HepG2 (cell line): ENCODE results near the gene FCRL5. TPM values are rescaled to one million over a fixed set of nuclear protein-coding genes. Genes with fewer than 3 reads are reported as not detected.

ENCODE experiments used
- ATAC-seq: fragments of 200-7000 bp; cut with Tn5 transposase; 3 replicates; pipeline ENCODE4 v1.9.1; 2020; ENCODE audit warnings: mild to moderate bottlenecking, moderate library complexity
- Bru-seq: library from RNA; stranded (reverse); fragments of 400-500 nt; gene quantifications from one replicate; lab custom pipeline; 2021; lab: Mats Ljungman, UMichigan
- BruChase-seq, 2 experiments: library from RNA; stranded (reverse); fragments of 400-500 nt; gene quantifications; one replicate each; lab custom pipeline; 2021; lab: Mats Ljungman, UMichigan
- BruUV-seq: library from RNA; stranded (reverse); fragments of 400-500 nt; replicated peaks from 2 replicates; lab custom pipeline; 2021; lab: Mats Ljungman, UMichigan
- CTCF ChIA-PET: fragments of 300-600 bp; formaldehyde crosslinking; extraction: SDS; loops from one replicate; lab custom pipeline; 2021; ENCODE audit warnings: low total read pairs, inconsistent platforms, low intra/inter-chr PET ratio; lab: Yijun Ruan, JAX
- POLR2A ChIA-PET: fragments of 350-600 bp; sonication (Branson Sonifier 250); formaldehyde crosslinking; loops from one replicate; lab custom pipeline; 2020; ENCODE audit warnings: antibody characterized with exemption, inconsistent platforms; lab: Yijun Ruan, JAX
- DNase-seq: peaks from one replicate; pipeline ENCODE4 v3.0.0-alpha.2; 2015; ENCODE audit warnings: low spot score
- FAIRE-seq: peaks from 3 replicates; lab custom pipeline; 2011; peaks lifted over from hg19 to GRCh38; lab: Jason Lieb, UNC
- H2AFZ ChIP-seq: one replicate; pipeline ENCODE4 v1.6.1; 2011; ENCODE audit warnings: low read length, inconsistent platforms
- H3K27ac ChIP-seq: fragments of 300-600 bp; 3 replicates; pipeline ENCODE4 v1.8.0; 2011; ENCODE audit warnings: mixed run types, mild to moderate bottlenecking, mixed read lengths, low read length, inconsistent platforms; ENCODE audit not compliant: insufficient read depth; ENCODE audit errors: extremely low read length
- H3K27me3 ChIP-seq, 2 experiments: fragments of 200-600 bp in 1 of 2; 2 replicates in 1 of 2; 3 replicates in 1 of 2; pipeline versions ENCODE4 v1.6.0 to v1.8.0; 2011; ENCODE audit warnings: low read length in 2 of 2, mild to moderate bottlenecking in 2 of 2, moderate library complexity in 2 of 2, inconsistent platforms in 1 of 2; ENCODE audit not compliant: insufficient read depth in 2 of 2, control insufficient read depth in 1 of 2
- H3K36me3 ChIP-seq, 2 experiments: fragments of 200-600 bp in 1 of 2; replicated peaks in 1 of 2; 2 replicates in 1 of 2; 3 replicates in 1 of 2; pipeline versions ENCODE4 v1.5.1 to v1.8.0; 2011; ENCODE audit warnings: low read length in 2 of 2, inconsistent platforms in 1 of 2; ENCODE audit not compliant: insufficient read depth in 2 of 2, control insufficient read depth in 1 of 2
- H3K4me1 ChIP-seq: 2 replicates; pipeline ENCODE4 v1.5.1; 2012; ENCODE audit warnings: low read length, inconsistent platforms; ENCODE audit not compliant: insufficient read depth
- H3K4me2 ChIP-seq: 2 replicates; pipeline ENCODE4 v1.6.0; 2011; ENCODE audit warnings: low read depth, low read length, inconsistent platforms
- H3K4me3 ChIP-seq, 3 experiments: fragments of 200-600 bp in 1 of 3; sonication (generic), shearing (Covaris generic) in 1 of 3; replicated peaks in 1 of 3; 2 replicates each; pipeline ENCODE4 v1.5.1; 2011 to 2016; ENCODE audit warnings: low read length in 3 of 3, inconsistent platforms in 2 of 3, low read depth in 2 of 3, mild to moderate bottlenecking in 2 of 3, control low read depth in 1 of 3, mixed read lengths in 1 of 3; ENCODE audit not compliant: insufficient read depth in 1 of 3
- H3K79me2 ChIP-seq: one replicate; pipeline ENCODE4 v1.6.1; 2011; ENCODE audit warnings: low read length, inconsistent platforms; ENCODE audit not compliant: insufficient read depth
- H3K9ac ChIP-seq: 2 replicates; pipeline ENCODE4 v1.6.0; 2011; ENCODE audit warnings: mild to moderate bottlenecking, low read depth, low read length, inconsistent platforms; ENCODE audit not compliant: insufficient read depth
- H3K9me3 ChIP-seq: 2 replicates; pipeline ENCODE4 v1.5.1; 2012; ENCODE audit warnings: mild to moderate bottlenecking, low read length
- H4K20me1 ChIP-seq: 2 replicates; pipeline ENCODE4 v1.6.0; 2011; ENCODE audit warnings: inconsistent platforms, mild to moderate bottlenecking, low read length, moderate library complexity; ENCODE audit not compliant: insufficient read depth
- NFYC ChIP-seq: IDR thresholded peaks from 2 replicates; pipeline ENCODE4 v1.6.1; 2016; ENCODE audit warnings: missing genetic modification reagents, missing compliant biosample characterization
- ZNF331 ChIP-seq: sonication (generic); formaldehyde crosslinking; IDR thresholded peaks from 2 replicates; pipeline ENCODE4 v1.4.0; 2020; ENCODE audit warnings: missing genetic modification reagents
- WGBS: methylation state at CpG from one replicate; pipeline ENCODE4 v1.1.6; 2017; ENCODE audit warnings: low lambda C conversion rate; 5-methylcytosine and 5-hydroxymethylcytosine counted together
- in situ Hi-C: cut with HindIII; loops from 2 replicates; pipeline ENCODE4 v1.10.0; 2017; ENCODE audit warnings: low pct_unique_long_range_greater_than_20kb; ENCODE audit not compliant: extremely low pct_ligation_motif_present
- intact Hi-C: fragments of 100-400 bp; cut with micrococcal nuclease; formaldehyde crosslinking; loops from one replicate; pipeline ENCODE4 v1.10.0; 2022; ENCODE audit not compliant: unreplicated experiment
- long read RNA-seq, 2 experiments: library from RNA in 1 of 2; library from polyadenylated mRNA in 1 of 2; stranded (forward) in 1 of 2; unstranded in 1 of 2; transcript quantifications; one replicate each; pipeline ENCODE4 v2.0.0, GENCODE V29; 2019 to 2022
- polyA minus RNA-seq, 3 experiments: library from RNA; depleted of rRNA, polyadenylated mRNA; stranded (reverse); fragments of >200 nt; gene quantifications; 2 replicates each; pipeline ENCODE4 v1.2.3, GENCODE V29; 2011; ENCODE audit warnings: low replicate concordance in 1 of 3
- polyA plus RNA-seq, 8 experiments: library from polyadenylated mRNA; depleted of rRNA in 3 of 8; stranded (reverse) in 7 of 8; unstranded in 1 of 8; fragments of >200 nt; fragmentation: Illumina TruSeq in 4 of 8; extraction: Trizol in 4 of 8; gene quantifications; 2 replicates each; pipeline versions ENCODE4 v1.2.1 to v1.2.3, GENCODE V29; 2011 to 2016; ENCODE audit warnings: low read depth in 4 of 8, missing spikeins in 1 of 8, mixed read lengths in 1 of 8; ENCODE audit not compliant: insufficient read depth in 1 of 8
- total RNA-seq, 5 experiments: library from RNA; depleted of rRNA; stranded (reverse); fragments of >200 nt; fragmentation: Illumina TruSeq; extraction: Trizol; gene quantifications; 2 replicates each; pipeline ENCODE4 v1.2.3, GENCODE V29; 2016; ENCODE audit warnings: low read depth in 1 of 5

FCRL5 gene
- not detected in 2 replicates for total RNA-seq (2016; rRNA removed; fragmentation: Illumina TruSeq; extraction: Trizol)
- not detected in 2 replicates for total RNA-seq (2016; cell fraction: cytosol; rRNA removed; fragmentation: Illumina TruSeq; extraction: Trizol; ENCODE audit: low read depth)
- total RNA-seq (2016; cell fraction: insoluble cytoplasmic fraction; rRNA removed; fragmentation: Illumina TruSeq; extraction: Trizol), result not detected in 2 replicates
- total RNA-seq (2016; cell fraction: membrane; rRNA removed; fragmentation: Illumina TruSeq; extraction: Trizol), result not detected in 2 replicates
- total RNA-seq (2016; cell fraction: nucleus; rRNA removed; fragmentation: Illumina TruSeq; extraction: Trizol), result not detected in 2 replicates
- polyA plus RNA-seq (2011; rRNA removed), result not detected in 2 replicates
- not detected in 2 replicates for polyA plus RNA-seq (2011; cell fraction: cytosol; rRNA removed)
- 0.09 TPM in 1 of 2 replicates, not detected in the other for polyA plus RNA-seq (2011; cell fraction: nucleus; rRNA removed)
- not detected in 2 replicates for polyA plus RNA-seq (2012)
- polyA plus RNA-seq (2016; cell fraction: cytosol; fragmentation: Illumina TruSeq; extraction: Trizol; ENCODE audit: low read depth), result not detected in 2 replicates
- polyA plus RNA-seq (2016; cell fraction: insoluble cytoplasmic fraction; fragmentation: Illumina TruSeq; extraction: Trizol; ENCODE audit: low read depth), result not detected in 2 replicates
- not detected in 2 replicates for polyA plus RNA-seq (2016; cell fraction: membrane; fragmentation: Illumina TruSeq; extraction: Trizol; ENCODE audit: low read depth)
- polyA plus RNA-seq (2016; cell fraction: nucleus; fragmentation: Illumina TruSeq; extraction: Trizol; ENCODE audit: insufficient read depth, low read depth), result not detected in 2 replicates
- 0.14 TPM in 1 of 2 replicates, not detected in the other for polyA minus RNA-seq (2011; rRNA and poly(A)+ RNA removed; ENCODE audit: low replicate concordance)
- not detected in 2 replicates for polyA minus RNA-seq (2011; cell fraction: cytosol; rRNA and poly(A)+ RNA removed)
- not detected in 2 replicates for polyA minus RNA-seq (2011; cell fraction: nucleus; rRNA and poly(A)+ RNA removed)
- percentile 3 among the genes with signal in this experiment for Bru-seq, nascent RNA
- percentile 3 among the genes with signal in this experiment for BruChase-seq, experiment 1, labeled RNA remaining after a 6-hour chase
- BruChase-seq, experiment 2, labeled RNA remaining after a 2-hour chase, result percentile 3 among the genes with signal in this experiment
- long read RNA-seq, experiment 1, result 0 reads
- long read RNA-seq, experiment 2, result 0 reads

DNA sequence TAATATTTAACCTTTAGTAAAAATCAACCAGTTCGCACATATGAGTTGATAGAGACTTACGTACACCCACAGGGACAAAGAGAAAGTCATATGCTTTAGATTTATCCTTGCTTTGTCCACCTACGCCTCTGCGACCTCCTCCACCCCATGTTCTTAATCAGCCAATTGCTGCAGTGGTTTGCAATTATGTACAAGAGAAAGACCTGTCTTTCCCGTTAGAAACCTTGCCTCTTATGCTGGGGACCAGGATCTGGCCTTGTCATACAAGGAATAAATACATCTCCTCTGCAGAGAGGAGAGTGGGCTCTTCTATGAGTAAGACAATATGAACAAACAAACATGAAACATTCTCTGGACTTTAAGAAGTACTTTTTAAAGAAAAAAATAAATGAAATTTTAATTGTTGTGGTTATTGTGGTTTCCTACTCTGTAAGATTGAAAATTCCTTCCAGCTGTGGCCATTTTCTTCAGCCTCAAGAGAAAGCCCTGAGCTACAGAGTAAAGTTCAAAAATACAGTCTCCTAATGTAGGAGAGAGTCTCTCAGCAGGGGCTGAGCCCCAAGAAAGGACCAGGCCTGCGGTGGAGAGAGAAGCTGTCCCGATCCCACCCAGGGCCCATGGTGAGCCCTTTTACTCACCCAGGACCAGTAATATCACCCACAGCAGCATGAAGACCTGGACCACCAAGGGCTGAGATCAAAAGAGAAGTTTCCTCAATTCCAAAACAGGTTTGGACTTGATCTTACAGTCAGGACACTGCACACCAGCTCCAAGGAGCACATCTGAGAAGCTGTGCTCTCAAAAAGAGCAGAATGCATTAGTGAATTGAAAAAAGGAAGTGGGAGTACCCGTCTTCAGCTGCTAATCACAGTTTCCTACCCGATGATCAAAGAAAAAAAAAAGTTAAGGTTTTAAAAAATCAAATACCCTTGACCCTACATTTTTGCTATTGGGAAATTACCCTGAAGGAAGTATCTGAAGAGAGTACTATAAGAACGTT is at the start of gene FCRL5:
Gene FCRL5, minus strand, starts transcription at position 822 of the 1,000 bp plus-strand sequence. Its CDS starts 153 bp downstream, at position 669.
- ChIA-PET CTCF (no interaction called here), POLR2A (no interaction called here)
- no peak for FAIRE-seq

More for the DNA sequence above, at the start of gene FCRL5:
- Histone ChIP-seq H3K9ac (no peak within 1 kb of the TSS), H3K4me2 (no peak within 1 kb of the TSS), H3K79me2 (no peaks in the 10 kb centered on the region), H3K36me3 (no peaks in the 10 kb centered on the region), H3K9me3 (no peaks in the 10 kb centered on the region), H2AFZ (no peak within 1 kb of the TSS), H3K4me1 (no peaks in the 10 kb centered on the region), H3K27ac (no peak within 1 kb of the TSS), H4K20me1 (no peaks in the 10 kb centered on the region), H3K4me3 (no peak within 1 kb of the TSS), H3K27me3 (no peaks in the 10 kb centered on the region)
- in situ Hi-C loops, result no loop called here
- TF ChIP-seq ZNF331 (CRISPR knock-in tag), result no peak
- no peak for TF ChIP-seq NFYC
- intact Hi-C loops, result no loop called here
- ATAC-seq (no peak), DNase-seq (no peak)
- WGBS, result 3% methylated on average over 10 of the region's 10 CpGs
- BruUV-seq, result no TSS peak
